H1 (cell line): ENCODE measurements around the gene NADSYN1. TPM values are rescaled to one million over a fixed set of nuclear protein-coding genes. Genes with fewer than 3 reads are reported as not detected.

Source experiments
- ATF3 ChIP-seq: IDR thresholded peaks from 2 replicates; pipeline ENCODE4 v1.6.1; 2011; ENCODE audit warnings: low read depth, mild to moderate bottlenecking, low read length; ENCODE audit not compliant: insufficient read depth
- BACH1 ChIP-seq: IDR thresholded peaks from 2 replicates; pipeline ENCODE4 v1.6.1; 2012; ENCODE audit warnings: low read length, improper control_type of control experiment
- SUZ12 ChIP-seq: fragments of 200-600 bp; sonication (generic); IDR thresholded peaks from 2 replicates; pipeline ENCODE4 v1.6.1; 2012; ENCODE audit warnings: mild to moderate bottlenecking, inconsistent platforms, low read length, moderate library complexity, mixed read lengths
- TCF12 ChIP-seq: IDR thresholded peaks from 2 replicates; pipeline ENCODE4 v1.6.1; 2011; ENCODE audit warnings: low read depth, mild to moderate bottlenecking, low read length
- polyA plus RNA-seq, 7 experiments: library from polyadenylated mRNA; depleted of rRNA in 3 of 7; stranded (reverse) in 5 of 7; unstranded in 2 of 7; fragments of >200 nt in 5 of 7; fragments of 200-250 nt in 2 of 7; gene quantifications; 1 replicate in 5 of 7; 2 replicates in 1 of 7; 4 replicates in 1 of 7; pipeline versions ENCODE4 v1.2.1 to v1.2.3, GENCODE V29; 2011 to 2013; ENCODE audit warnings: missing spikeins in 2 of 7, mixed read lengths in 2 of 7
- total RNA-seq: library from RNA; stranded (reverse); fragmentation: NEBNext Ultra II Directional; extraction: Animal tissue kit (Norgen Biotek cat#: 25700); gene quantifications from 2 replicates; pipeline ENCODE4 v1.2.1, GENCODE V29; 2021

NADSYN1 gene
- total and polyA plus RNA-seq, 2 of the 8 experiments (the other 6 are each of a cell fraction or from before 2014, with no cell fraction given) = 38.3 to 38.6 TPM

GRCh38 chr11:71428861-71429435, 24.1 kb upstream of the NADSYN1 start (continued):
- TF ChIP-seq ATF3 = no peak
- no peak for TF ChIP-seq SUZ12
- TF ChIP-seq TCF12 = no peak
- TF ChIP-seq BACH1 = no peak
